ENCODE results near the gene SH2D1A. TPM values are rescaled to one million over a fixed set of nuclear protein-coding genes. Genes with fewer than 3 reads are reported as not detected.

SH2D1A gene
- total RNA-seq, 2 donors from 2014 or later = 0.48 to 0.54 TPM

DNA sequence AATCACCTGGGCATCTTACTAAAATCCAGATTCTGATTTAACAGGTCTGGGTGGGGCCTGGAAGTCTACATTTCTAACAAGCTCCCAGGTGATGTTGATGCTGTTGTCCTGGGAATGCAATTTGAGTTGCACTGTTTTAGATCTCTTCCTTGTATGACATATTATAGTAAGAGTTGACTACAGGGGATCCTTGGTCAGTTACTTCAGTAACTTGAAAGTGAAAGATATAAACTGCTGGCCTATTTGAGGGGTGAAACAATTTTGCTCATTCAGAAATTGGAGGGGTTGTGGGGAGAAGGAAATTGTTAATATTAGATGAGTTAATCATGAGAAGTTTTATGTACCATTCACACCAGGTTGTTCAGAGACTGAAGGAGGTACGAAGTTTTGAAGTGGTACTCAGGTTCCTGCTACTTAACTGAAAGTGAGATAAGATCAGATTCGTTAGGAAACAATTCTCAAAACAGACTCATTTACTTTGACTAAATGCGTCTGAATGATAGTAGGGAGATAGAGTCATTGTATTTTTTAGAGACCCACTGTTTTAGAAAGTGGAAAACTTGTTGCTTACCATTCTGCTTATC is 12.5 kb downstream of the SH2D1A start:
- Histone ChIP-seq H3K9me3 (no peaks in the 10 kb centered on the region), H3K4me3 (no peak overlapping the region), H3K9ac (ENCODE audit: low read depth in 2 of 2, low read length in 2 of 2) (no peak overlapping the region), H3K27me3 (no peaks in the 10 kb centered on the region), H3K27ac (no peak overlapping the region), H3K36me3 (no peaks in the 10 kb centered on the region), H3K4me1 (no peaks in the 10 kb centered on the region)
- DNase-seq = no peak
- intact Hi-C loops (cut with DNase I) = no loop called here
- TF ChIP-seq, protein P1, sequence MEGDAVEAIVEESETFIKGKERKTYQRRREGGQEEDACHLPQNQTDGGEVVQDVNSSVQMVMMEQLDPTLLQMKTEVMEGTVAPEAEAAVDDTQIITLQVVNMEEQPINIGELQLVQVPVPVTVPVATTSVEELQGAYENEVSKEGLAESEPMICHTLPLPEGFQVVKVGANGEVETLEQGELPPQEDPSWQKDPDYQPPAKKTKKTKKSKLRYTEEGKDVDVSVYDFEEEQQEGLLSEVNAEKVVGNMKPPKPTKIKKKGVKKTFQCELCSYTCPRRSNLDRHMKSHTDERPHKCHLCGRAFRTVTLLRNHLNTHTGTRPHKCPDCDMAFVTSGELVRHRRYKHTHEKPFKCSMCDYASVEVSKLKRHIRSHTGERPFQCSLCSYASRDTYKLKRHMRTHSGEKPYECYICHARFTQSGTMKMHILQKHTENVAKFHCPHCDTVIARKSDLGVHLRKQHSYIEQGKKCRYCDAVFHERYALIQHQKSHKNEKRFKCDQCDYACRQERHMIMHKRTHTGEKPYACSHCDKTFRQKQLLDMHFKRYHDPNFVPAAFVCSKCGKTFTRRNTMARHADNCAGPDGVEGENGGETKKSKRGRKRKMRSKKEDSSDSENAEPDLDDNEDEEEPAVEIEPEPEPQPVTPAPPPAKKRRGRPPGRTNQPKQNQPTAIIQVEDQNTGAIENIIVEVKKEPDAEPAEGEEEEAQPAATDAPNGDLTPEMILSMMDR (IDR thresholded peaks at IDR 0.05) = no peak

GRCh38 chrX:124362072-124362471 is 15.7 kb downstream of the SH2D1A start:
- H3K27me3 ChIP-seq = no peaks in the 10 kb centered on the region
- no peak overlapping the region for H3K27ac ChIP-seq
- no peak for DNase-seq
- H3K4me3 ChIP-seq = no peak overlapping the region
- intact Hi-C loops (cut with DNase I) = no loop called here
- H3K9ac ChIP-seq (ENCODE audit: low read depth in 2 of 2, low read length in 2 of 2) = no peak overlapping the region
- H3K4me1 ChIP-seq = no peaks in the 10 kb centered on the region
- TF ChIP-seq, protein P1 (IDR thresholded peaks at IDR 0.05) = no peak
- no peaks in the 10 kb centered on the region for H3K36me3 ChIP-seq
- no peaks in the 10 kb centered on the region for H3K9me3 ChIP-seq

DNA sequence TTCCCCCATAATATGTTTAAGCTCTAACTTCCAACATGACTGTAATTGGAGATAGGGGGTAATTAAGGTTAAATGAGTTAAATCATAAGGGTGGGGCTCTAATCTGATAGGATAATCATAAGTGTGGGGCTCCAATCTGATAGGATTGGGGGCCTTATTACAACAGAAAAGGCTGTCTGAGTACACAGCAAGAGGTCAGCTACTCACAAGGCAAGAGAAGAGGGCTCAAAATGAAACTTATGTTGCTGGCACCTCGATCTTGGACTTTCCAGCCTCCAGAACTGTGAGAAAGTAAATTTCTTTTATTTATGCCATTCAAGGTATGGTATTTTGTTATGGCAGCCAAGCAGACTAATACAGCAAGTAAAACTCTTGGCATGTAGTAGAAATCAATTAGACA is 16.4 kb downstream of the SH2D1A start:
- Histone ChIP-seq H3K27me3 (no peaks in the 10 kb centered on the region), H3K27ac (no peak overlapping the region), H3K9me3 (no peaks in the 10 kb centered on the region), H3K4me1 (no peaks in the 10 kb centered on the region), H3K4me3 (no peak overlapping the region), H3K36me3 (no peaks in the 10 kb centered on the region), H3K9ac (ENCODE audit: low read depth in 2 of 2, low read length in 2 of 2) (no peak overlapping the region)
- TF ChIP-seq, protein P1 (IDR thresholded peaks at IDR 0.05) = no peak
- no peak for DNase-seq
- intact Hi-C loops (cut with DNase I) = no loop called here

DNA sequence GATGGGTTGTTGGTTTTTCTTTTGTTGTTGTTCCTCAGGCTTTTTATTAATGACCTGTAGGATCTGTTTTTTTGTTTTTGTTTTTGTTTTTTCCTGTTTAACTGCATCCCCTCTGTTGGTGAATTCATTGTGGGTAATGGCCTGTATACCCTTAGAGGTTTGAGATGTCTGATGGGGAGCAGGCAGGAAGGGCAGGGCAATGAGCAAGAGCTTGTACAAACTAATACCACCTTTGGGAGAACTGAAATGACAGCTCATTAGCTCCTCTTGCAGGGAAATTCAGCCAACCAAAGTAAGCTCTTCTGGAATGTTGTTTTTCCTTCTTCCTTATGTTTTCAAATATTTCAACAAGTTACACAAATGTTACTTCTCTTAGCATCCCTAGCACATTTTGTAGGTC is 23.4 kb downstream of the SH2D1A start:
- no peak for DNase-seq
- Histone ChIP-seq H3K27me3 (no peaks in the 10 kb centered on the region), H3K4me3 (no peak overlapping the region), H3K9me3 (no peaks in the 10 kb centered on the region), H3K9ac (ENCODE audit: low read depth in 2 of 2, low read length in 2 of 2) (no peak overlapping the region), H3K4me1 (no peaks in the 10 kb centered on the region), H3K36me3 (no peaks in the 10 kb centered on the region), H3K27ac (no peak overlapping the region)
- TF ChIP-seq, protein P1 (IDR thresholded peaks at IDR 0.05) = no peak
- intact Hi-C loops (cut with DNase I) = no loop called here

GRCh38 chrX:124373348-124373747 is 27.0 kb downstream of the SH2D1A start:
- H3K9ac ChIP-seq (ENCODE audit: low read depth in 2 of 2, low read length in 2 of 2) = no peak overlapping the region
- no peaks in the 10 kb centered on the region for H3K36me3 ChIP-seq
- TF ChIP-seq, protein P1 (IDR thresholded peaks at IDR 0.05) = no peak
- H3K27me3 ChIP-seq = no peaks in the 10 kb centered on the region
- H3K4me3 ChIP-seq = no peak overlapping the region
- H3K4me1 ChIP-seq = no peaks in the 10 kb centered on the region
- no peaks in the 10 kb centered on the region for H3K9me3 ChIP-seq
- intact Hi-C loops (cut with DNase I) = no loop called here
- H3K27ac ChIP-seq = no peak overlapping the region
- no peak for DNase-seq
